Umbilical cord (tissue), 2 donors: Measurements from ENCODE around the gene LIMS1. TPM values are rescaled to one million over a fixed set of nuclear protein-coding genes. Genes with fewer than 3 reads are reported as not detected.
"Not testable (repeated sequence)": the region's sequence is repeated elsewhere in the genome, so short reads cannot be mapped to it uniquely, and the experiment has no call there.

Source experiments
- DNase-seq: peaks from one replicate; pipeline ENCODE4 v3.0.0-alpha.2; 2015; ENCODE audit warnings: low spot score
- total RNA-seq: library from RNA; depleted of rRNA; stranded (reverse); fragments of >200 nt; gene quantifications from one replicate; pipeline ENCODE4 v1.2.3, GENCODE V29; 2014; ENCODE audit warnings: low replicate concordance; ENCODE audit not compliant: insufficient read depth

The LIMS1 gene
- total RNA-seq, 1 donor from 2014 or later, result 170 TPM

- no peak for DNase-seq
Measured at GRCh38 chr2:108586631-108587030, 52.4 kb downstream of the LIMS1 start.

DNA sequence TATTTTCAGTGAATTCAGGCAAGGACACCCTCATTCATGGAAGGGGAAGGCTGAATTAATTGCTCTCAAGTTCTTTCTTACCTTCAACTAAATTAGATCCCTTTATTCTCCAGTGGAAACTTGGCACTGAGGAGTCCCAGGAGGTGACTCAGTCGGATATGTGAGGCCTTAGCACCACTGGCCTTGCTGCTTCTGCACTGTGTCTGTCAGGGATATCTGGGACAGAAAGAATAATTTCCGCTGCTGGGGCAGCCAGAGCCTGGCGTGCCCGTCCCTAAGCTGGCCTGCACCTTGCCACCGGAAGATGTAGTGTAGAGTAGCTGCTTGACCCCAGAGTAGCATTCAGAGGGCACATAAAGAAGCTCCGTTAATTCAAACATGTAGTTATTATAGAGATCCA is 53.4 kb downstream of the LIMS1 start:
- DNase-seq, result peak; percentile 45

DNA sequence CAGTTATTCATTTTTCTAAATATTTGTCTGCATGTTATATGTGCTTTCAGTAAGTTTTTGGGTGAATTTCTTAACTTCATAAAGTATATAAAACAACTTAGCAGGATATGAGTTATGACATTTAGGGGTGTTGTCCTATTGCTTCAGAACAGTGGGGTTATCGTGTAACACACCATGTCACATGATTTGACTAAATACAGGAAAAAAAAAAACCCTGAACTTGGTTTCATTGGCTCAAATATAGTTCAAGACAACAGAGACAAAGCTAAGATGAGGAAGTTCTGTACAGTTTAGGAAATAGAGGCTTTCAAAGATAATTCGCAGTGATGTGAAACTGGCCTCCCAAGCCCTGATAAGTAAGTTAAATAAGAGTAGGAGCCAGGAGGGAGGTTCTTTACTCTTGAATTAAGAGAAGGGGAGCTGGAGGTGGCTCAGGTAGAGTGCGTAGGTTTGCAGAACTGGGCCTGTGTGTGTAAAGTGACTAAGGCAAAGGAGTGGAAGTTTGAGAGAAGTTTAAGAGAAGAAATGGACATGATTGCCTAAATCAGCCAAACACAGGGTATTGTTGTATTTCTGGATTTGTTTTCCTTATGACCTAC is 53.9 kb downstream of the LIMS1 start:
- DNase-seq, result no peak

DNA sequence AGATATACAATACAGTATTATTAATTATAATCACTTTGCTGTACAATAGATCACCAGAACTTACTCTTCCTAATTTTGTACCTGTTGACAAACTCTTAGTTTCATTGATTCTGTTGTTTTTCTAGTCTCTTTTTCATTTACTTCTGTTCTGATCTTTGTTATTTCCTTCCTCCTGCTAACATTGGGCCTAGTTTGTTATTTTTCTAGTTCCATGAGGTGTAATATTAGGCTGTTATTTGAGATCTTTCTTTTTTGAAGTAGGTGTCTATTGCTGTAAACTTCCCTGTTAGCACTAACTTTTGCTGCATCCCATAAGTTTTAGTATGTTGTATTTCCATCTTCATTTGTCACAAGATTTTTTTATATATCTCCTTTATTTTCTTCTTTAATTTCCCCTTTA is 55.1 kb downstream of the LIMS1 start:
- DNase-seq, result no peak

- DNase-seq, result no peak
Measured at GRCh38 chr2:108589781-108590180, 55.5 kb downstream of the LIMS1 start.

- no peak for DNase-seq
Measured at GRCh38 chr2:108591163-108591562, 56.9 kb downstream of the LIMS1 start.

GRCh38 chr2:108593547-108594098 is 59.4 kb downstream of the LIMS1 start:
- peak; percentile 48 for DNase-seq

DNA sequence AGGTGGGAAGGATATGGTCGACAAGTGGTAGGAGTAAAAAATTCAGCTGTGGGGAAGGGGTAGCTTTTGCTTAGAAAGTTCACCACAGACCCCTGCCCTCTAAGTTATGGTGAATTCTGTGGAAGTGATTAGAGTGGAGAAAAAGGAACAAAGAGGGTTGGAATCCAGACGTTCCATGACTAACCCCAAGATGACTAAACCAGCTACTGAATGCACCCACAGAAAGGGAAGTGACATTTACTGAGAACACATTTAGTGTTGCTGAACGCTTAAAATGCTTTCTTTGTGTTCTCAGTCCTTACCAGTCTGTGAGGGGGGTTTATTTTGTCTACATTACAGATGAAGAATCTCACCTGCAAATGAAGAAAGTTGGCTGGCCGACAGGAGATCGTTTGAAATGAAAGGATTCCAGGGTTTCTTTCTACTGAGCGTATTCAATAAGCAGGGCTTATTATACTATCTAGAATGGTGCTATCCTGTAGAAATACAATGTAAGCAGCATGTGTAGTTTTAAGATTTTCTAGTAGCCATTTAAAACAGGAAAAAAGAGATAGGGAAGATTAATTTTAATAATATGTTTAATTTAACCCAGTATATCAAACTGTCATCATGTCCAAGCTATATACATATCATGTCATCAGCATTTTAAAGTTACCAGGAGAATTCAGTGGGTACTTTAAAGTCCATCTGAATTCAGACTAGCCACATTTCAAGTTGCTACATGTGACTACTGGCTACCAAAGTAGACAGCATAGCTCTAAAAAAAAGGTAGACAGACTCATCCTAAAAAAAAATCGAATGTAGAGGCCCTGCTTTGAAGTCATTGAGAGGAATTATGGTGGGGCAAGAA is 60.1 kb downstream of the LIMS1 start:
- DNase-seq, result peak; percentile 62

DNA sequence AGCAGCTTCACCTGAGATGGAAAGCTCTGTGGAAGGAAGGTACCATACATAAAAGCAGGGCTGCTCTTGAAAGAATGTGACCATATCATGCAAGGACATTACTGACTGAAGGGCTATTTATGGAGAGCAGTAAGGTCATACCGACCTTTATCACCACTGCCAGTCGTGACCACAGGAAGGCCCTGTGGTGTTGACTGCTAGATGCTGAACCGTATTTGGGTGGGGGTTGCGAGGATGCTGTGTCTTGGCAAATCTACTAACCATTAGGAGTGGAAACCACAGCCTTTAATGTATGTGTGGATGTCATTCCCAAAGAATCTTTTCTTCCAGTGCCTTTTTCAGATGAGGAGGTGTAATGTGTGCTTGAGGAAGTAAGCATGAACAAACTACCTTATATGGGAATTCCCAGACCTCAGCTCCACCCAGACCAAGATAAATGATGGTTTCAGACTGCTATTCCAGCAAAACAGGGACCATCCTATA is 60.8 kb downstream of the LIMS1 start:
- peak; percentile 43 for DNase-seq

GRCh38 chr2:108595771-108596170 is 61.5 kb downstream of the LIMS1 start:
- DNase-seq, result not testable (repeated sequence)

GRCh38 chr2:108597105-108597744 is 63.0 kb downstream of the LIMS1 start:
- DNase-seq, result not testable (repeated sequence)

DNA sequence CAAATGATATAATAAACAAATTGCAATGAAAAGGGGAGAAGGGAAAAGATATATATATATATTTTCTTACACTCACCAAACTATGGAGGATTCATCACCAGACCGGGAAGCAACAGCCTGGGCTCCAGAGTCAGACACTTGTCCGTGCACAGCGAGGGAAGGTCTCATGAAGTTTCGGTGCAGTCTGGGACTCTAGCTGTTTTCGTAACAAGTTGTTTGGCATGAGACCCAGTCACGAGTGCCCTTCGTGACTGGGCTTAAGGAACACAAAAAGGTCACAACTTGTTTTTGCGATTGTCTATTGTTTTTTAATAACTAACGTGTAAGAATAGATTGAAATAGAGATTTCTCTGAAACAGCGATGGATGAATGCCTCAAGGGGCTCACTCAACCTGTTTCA is 66.9 kb downstream of the LIMS1 start:
- not testable (repeated sequence) for DNase-seq

- no peak for DNase-seq
Measured at GRCh38 chr2:108602422-108602821, 68.2 kb downstream of the LIMS1 start.

DNA sequence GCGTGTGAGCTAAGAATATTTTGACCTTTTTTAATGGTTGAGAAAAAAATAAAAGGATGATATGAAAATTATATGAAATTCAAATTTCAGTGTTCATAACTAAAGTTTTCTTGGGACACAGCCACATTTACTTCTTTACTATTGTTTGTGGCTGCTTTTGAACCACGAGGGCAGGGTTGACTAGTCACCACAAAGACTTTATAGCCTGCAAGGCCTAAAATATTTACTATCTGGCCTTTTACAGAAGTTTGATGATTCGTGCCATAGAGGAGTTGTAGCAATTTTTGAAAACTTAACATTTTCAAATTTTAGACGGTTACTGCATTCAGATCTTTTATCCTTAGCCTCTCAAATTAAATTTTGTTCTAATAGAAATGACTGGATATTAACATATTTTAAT is 69.9 kb downstream of the LIMS1 start:
- DNase-seq, result no peak

DNA sequence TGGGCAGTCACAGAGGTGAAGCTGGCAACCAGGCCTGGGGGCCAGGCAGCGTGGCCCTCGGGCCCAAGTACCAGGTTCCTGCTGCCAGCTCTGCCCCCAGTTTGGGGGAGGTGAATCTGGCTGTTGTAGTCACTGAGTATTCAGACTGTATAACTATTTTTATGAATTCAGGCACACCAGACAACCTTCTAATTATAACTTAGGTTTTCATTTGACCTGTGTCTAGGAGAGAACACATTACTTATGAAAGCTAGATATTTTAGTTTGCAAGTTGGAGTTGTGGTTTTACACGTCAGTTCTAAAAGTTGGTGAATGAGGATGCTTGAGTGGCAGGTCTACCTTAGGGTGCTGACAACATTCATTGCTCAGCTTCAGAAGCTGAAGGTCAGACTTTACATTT is 71.7 kb downstream of the LIMS1 start:
- no peak for DNase-seq

GRCh38 chr2:108607706-108608301 is 73.5 kb downstream of the LIMS1 start:
- peak; percentile 48 for DNase-seq

DNA sequence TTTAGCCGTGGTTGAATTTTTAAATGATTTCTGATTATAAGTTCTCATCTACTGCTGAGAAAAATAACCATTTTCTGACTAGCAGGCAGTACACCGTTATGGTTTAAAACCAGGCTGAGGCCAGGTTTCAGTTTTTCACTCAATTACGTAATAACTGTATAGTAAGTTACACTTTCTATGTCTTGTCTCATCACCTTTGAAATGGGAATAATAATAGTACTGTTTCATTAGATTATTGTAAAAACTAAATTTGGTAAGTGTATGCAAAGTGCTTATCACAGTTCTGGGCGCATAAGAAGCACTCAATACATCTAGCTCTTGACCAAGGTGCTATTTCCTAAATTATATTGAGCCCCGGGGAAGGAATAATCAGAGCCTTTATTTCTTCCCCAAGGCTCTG is 76.8 kb downstream of the LIMS1 start:
- no peak for DNase-seq

DNA sequence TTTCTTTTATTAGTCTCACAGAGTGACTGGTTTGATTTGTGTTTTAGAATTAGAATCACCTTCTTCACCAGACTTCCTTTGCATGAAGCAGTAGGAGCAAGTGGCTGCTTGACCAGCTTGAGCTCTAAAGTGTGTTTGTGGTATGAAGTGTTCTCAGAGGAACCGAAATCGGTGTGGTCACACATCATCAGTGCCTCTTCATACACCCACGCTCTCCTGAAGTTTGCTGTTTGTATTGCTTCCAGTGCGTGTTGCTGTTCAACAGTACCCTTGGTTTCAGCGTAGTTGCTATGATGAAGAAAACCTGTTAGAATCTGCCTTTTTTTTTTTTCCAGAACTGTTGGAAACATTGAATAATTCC is 77.9 kb downstream of the LIMS1 start:
- DNase-seq, result peak; percentile 42

DNA sequence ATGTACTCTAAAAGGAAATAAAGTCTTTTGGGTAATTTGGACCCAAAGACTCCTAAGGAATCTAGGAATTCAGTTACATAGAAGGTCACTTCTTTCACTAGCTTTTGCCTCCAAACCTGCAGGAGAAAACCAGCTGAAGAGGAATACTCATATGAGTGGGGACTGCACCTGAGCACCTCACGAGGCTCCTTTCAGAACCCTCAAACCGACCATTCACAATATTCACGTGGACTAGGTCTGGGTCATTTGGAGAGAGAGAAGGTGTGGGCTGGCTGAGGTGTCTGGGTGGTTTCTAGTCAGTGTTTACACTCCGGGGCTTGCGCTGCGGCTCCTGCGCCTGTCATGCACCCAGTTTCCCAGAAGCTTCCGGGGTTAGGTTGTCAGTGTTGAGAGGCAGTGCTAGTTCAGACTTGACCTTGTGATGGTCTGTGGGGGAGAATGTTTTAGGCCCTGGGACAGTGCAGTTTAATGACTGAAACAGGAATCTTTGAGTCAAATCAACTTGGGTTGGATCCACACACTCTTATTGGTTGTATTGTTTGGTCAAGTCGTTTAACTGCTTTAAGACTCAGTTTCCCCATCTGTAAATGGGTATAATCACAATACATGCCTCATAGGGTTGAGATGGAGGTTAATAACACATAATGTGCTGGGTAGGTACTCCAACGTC is 78.4 kb downstream of the LIMS1 start:
- DNase-seq, result no peak

GRCh38 chr2:108613261-108614042 is 79.2 kb downstream of the LIMS1 start:
- DNase-seq, result no peak
